Fibroblast of the aortic adventitia (primary cell): ENCODE measurements around the gene STAG1. TPM values are rescaled to one million over a fixed set of nuclear protein-coding genes. Genes with fewer than 3 reads are reported as not detected.
"Not testable (repeated sequence)": the region's sequence is repeated elsewhere in the genome, so short reads cannot be mapped to it uniquely, and the experiment has no call there.

Source experiments
- DNase-seq: peaks from one replicate; pipeline ENCODE4 v3.0.0-alpha.2; 2010; ENCODE audit warnings: low read depth
- H3K4me3 ChIP-seq: 2 replicates; pipeline ENCODE4 v1.5.1; 2011; ENCODE audit warnings: low read depth, mild to moderate bottlenecking, control low read depth, low read length, moderate library complexity
- CTCF ChIP-seq: IDR thresholded peaks from 2 replicates; pipeline ENCODE4 v1.5.1; 2011; ENCODE audit warnings: mild to moderate bottlenecking, low read length, control low read depth, inconsistent platforms; ENCODE audit not compliant: insufficient read depth
- total RNA-seq: library from RNA; depleted of rRNA; stranded (reverse); fragments of >200 nt; gene quantifications from 2 replicates; pipeline ENCODE4 v1.2.3, GENCODE V29; 2012; ENCODE audit warnings: low replicate concordance

Gene STAG1
- total RNA-seq, 1 donor = 78.0 TPM

GRCh38 chr3:136606990-136607389, 145.2 kb downstream of the STAG1 start:
- H3K4me3 ChIP-seq = no peak overlapping the region
- TF ChIP-seq CTCF = no peak
- DNase-seq = no peak

- not testable (repeated sequence) for DNase-seq, H3K4me3 ChIP-seq
Observed at GRCh38 chr3:136606216-136606615, 146.0 kb downstream of the STAG1 start.

- DNase-seq = peak; percentile 47
- TF ChIP-seq CTCF = no peak
- no peak overlapping the region for H3K4me3 ChIP-seq
Observed at GRCh38 chr3:136604961-136605360, 147.2 kb downstream of the STAG1 start.

- no peak for TF ChIP-seq CTCF
- H3K4me3 ChIP-seq = no peak overlapping the region
- no peak for DNase-seq
Observed at GRCh38 chr3:136602818-136603217, 149.4 kb downstream of the STAG1 start.

GRCh38 chr3:136595913-136596697, 156.1 kb downstream of the STAG1 start:
- DNase-seq = no peak
- no peak overlapping the region for H3K4me3 ChIP-seq
- no peak for TF ChIP-seq CTCF

- H3K4me3 ChIP-seq = no peak overlapping the region
- TF ChIP-seq CTCF = no peak
- no peak for DNase-seq
Observed at GRCh38 chr3:136586580-136586979, 165.6 kb downstream of the STAG1 start.

- no peak for TF ChIP-seq CTCF
- peak; percentile 13 for DNase-seq
- no peak overlapping the region for H3K4me3 ChIP-seq
Observed at GRCh38 chr3:136584728-136585127, 167.4 kb downstream of the STAG1 start.
